Smooth muscle cell (in vitro differentiated cells): ENCODE data around the gene CDC42BPB. TPM values are rescaled to one million over a fixed set of nuclear protein-coding genes. Genes with fewer than 3 reads are reported as not detected.

ENCODE experiments used
- DNase-seq: peaks from one replicate; lab custom pipeline; 2025; ENCODE audit not compliant: unreplicated experiment; lab: John Stamatoyannopoulos, UW
- H2AFZ ChIP-seq: fragments of 200-600 bp; sonication (generic); 2 replicates; pipeline ENCODE4 v1.6.0; 2016; ENCODE audit warnings: antibody characterized with exemption, low read depth, mild to moderate bottlenecking
- H3F3A ChIP-seq: fragments of 200-600 bp; sonication (generic); 2 replicates; pipeline ENCODE4 v1.6.0; 2017; ENCODE audit warnings: antibody characterized with exemption, low read depth
- H3K27ac ChIP-seq: fragments of 200-600 bp; sonication (generic); 2 replicates; pipeline ENCODE4 v1.5.1; 2016; ENCODE audit warnings: low read depth, mild to moderate bottlenecking
- H3K27me3 ChIP-seq: fragments of 200-600 bp; sonication (generic); 2 replicates; pipeline ENCODE4 v1.6.1; 2016; ENCODE audit warnings: low read depth, mild to moderate bottlenecking
- H3K36me3 ChIP-seq: fragments of 200-600 bp; sonication (generic); 2 replicates; pipeline ENCODE4 v1.5.1; 2016; ENCODE audit warnings: low read depth
- H3K4me1 ChIP-seq: fragments of 200-600 bp; sonication (generic); 2 replicates; pipeline ENCODE4 v1.5.1; 2016; ENCODE audit warnings: low read depth
- H3K4me2 ChIP-seq: fragments of 200-600 bp; sonication (generic); 2 replicates; pipeline ENCODE4 v1.6.0; 2016; ENCODE audit warnings: mild to moderate bottlenecking
- H3K4me3 ChIP-seq: fragments of 200-600 bp; sonication (generic); 2 replicates; pipeline ENCODE4 v1.5.1; 2016; ENCODE audit warnings: mild to moderate bottlenecking
- H3K79me2 ChIP-seq: fragments of 200-600 bp; sonication (generic); 2 replicates; pipeline ENCODE4 v1.6.0; 2016; ENCODE audit warnings: low read depth, mild to moderate bottlenecking
- H3K9ac ChIP-seq: fragments of 200-600 bp; sonication (generic); 2 replicates; pipeline ENCODE4 v1.6.0; 2016; ENCODE audit warnings: low read depth
- H3K9me3 ChIP-seq: fragments of 200-600 bp; sonication (generic); replicated peaks from 2 replicates; pipeline ENCODE4 v1.5.1; 2016; ENCODE audit warnings: low read depth
- H4K20me1 ChIP-seq: fragments of 200-600 bp; sonication (generic); 2 replicates; pipeline ENCODE4 v1.6.0; 2016; ENCODE audit warnings: low read depth
- CTCF ChIP-seq: fragments of 200-600 bp; sonication (generic); IDR thresholded peaks from 2 replicates; pipeline ENCODE4 v1.5.1; 2017; ENCODE audit warnings: borderline replicate concordance, mild to moderate bottlenecking, antibody characterized with exemption; ENCODE audit not compliant: insufficient read depth, poor library complexity, severe bottlenecking
- WGBS: methylation state at CpG from one replicate; pipeline ENCODE4 v1.1.7; 2016; ENCODE audit warnings: low lambda C conversion rate; 5-methylcytosine and 5-hydroxymethylcytosine counted together
- polyA plus RNA-seq: library from polyadenylated mRNA; unstranded; fragments of >200 nt; fragmentation: Nextera tagmentation; extraction: Ambion mirVana; gene quantifications from 2 replicates; pipeline ENCODE4 v1.2.1, GENCODE V29; 2016
- total RNA-seq: library from RNA; depleted of rRNA; stranded (reverse); fragments of >200 nt; gene quantifications from 2 replicates; pipeline ENCODE4 v1.2.3, GENCODE V29; 2014

Gene CDC42BPB
- total and polyA plus RNA-seq, 2 experiments from 2014 or later = 11.3 to 71.2 TPM

DNA sequence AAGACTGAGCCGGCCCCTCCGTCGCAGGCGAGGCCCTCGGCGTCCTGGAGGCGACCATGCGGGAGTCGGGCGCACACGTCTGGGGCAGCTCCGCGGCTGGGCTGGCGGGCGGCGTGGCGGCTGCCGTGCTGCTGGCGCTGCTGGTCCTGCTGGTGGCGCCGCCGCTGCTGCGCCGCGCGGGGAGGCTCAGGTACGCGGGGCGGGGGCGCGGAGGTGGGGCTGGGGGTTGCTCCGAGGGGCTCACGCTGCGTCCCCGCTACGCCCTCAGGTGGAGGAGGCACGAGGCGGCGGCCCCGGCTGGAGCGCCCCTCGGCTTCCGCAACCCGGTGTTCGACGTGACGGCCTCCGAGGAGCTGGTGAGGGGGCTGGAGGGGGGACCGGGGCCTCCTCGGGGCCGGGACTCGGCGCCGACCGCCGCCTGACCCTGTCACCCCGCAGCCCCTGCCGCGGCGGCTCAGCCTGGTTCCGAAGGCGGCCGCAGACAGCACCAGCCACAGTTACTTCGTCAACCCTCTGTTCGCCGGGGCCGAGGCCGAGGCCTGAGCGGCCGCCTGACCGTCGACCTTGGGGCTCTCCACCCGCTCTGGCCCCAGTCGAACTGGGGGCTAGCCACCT is 127.1 kb downstream of the CDC42BPB start:
- Histone ChIP-seq H3K9me3 (no peaks in the 10 kb centered on the region), H3K4me1 (peaks cover 13% of the 10 kb centered on the region), H3K27me3 (peaks cover 54% of the 10 kb centered on the region), H2AFZ (no peak overlapping the region), H4K20me1 (peaks cover 54% of the 10 kb centered on the region), H3K4me3 (peak overlapping the region; percentile 58), H3K4me2 (peak overlapping the region; percentile 96), H3K79me2 (no peaks in the 10 kb centered on the region), H3K36me3 (no peaks in the 10 kb centered on the region), H3F3A (peaks cover 9% of the 10 kb centered on the region), H3K27ac (no peak overlapping the region), H3K9ac (no peak overlapping the region)
- WGBS = 10% methylated on average over 14 of the region's 74 CpGs
- DNase-seq = no peak
- no peak for TF ChIP-seq CTCF

DNA sequence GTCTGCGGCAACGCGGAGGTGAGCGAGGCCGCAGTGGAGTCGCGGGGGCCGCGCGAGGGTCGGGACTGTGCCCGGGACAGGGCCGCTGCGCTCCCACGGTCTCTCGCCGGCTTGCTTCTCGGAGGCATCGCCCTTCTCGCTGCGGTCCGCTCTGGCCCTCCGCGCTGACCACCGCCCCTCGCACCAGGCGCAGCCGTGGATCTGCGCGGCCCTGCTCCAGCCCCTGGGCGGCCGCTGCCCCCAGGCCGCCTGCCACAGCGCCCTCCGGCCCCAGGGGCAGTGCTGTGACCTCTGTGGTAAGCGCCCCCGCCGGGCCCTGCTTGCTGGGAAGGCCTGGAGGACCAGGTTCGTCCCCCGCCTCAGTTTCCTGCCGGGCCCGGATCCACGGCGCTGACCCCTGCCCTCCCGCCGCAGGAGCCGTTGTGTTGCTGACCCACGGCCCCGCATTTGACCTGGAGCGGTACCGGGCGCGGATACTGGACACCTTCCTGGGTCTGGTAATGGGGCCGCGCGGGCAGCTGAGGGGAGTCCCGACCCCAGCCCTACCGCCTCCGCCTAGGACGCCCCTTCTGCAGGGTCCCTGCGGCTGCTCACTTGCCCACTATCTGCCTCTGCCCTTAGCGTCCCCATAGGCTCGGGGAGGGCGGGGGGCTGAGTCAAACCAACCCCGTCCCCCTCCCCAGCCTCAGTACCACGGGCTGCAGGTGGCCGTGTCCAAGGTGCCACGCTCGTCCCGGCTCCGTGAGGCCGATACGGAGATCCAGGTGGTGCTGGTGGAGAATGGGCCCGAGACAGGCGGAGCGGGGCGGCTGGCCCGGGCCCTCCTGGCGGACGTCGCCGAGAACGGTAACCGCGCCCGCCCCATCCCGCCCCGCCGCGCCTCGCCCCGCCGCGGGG is 127.9 kb downstream of the CDC42BPB start:
- Histone ChIP-seq H3K4me3 (peak overlapping the region; percentile 58), H3K9me3 (no peaks in the 10 kb centered on the region), H2AFZ (no peak overlapping the region), H3K79me2 (no peaks in the 10 kb centered on the region), H4K20me1 (peaks cover 47% of the 10 kb centered on the region), H3K4me2 (peak overlapping the region; percentile 96), H3K4me1 (peaks cover 13% of the 10 kb centered on the region), H3K27me3 (peaks cover 62% of the 10 kb centered on the region), H3K27ac (no peak overlapping the region), H3K9ac (no peak overlapping the region), H3F3A (peaks cover 9% of the 10 kb centered on the region), H3K36me3 (no peaks in the 10 kb centered on the region)
- DNase-seq = no peak
- WGBS = 7% methylated on average over 80 of the region's 94 CpGs
- TF ChIP-seq CTCF = no peak

DNA sequence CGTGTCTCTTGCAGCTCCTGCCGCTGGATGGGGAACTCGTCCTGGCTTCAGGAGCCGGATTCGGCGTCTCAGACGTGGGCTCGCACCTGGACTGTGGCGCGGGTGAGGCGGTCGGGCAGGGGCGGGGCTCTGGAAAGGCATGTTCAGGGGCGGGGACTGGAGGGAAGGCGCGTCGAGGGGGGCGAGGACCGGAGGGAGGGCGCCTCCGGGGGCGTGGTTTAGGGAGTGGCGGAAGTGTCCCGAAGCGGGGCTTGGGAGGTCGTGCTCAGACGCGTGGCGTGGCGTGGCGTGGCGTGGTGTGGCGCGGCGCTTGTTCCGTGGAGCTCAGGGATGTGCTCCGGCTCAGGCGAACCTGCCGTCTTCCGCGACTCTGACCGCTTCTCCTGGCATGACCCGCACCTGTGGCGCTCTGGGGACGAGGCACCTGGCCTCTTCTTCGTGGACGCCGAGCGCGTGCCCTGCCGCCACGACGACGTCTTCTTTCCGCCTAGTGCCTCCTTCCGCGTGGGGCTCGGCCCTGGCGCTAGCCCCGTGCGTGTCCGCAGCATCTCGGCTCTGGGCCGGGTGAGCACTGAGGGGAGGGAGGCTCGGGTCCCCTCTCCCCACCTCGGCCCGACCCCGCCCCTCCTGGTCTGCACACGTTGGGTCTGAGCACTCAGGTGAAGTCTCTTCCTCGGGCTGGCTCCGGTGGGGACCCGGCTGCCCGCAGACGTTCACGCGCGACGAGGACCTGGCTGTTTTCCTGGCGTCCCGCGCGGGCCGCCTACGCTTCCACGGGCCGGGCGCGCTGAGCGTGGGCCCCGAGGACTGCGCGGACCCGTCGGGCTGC is 128.7 kb downstream of the CDC42BPB start:
- H3K27ac ChIP-seq = no peak overlapping the region
- DNase-seq = no peak
- 3% methylated on average over 73 of the region's 94 CpGs for WGBS

More for the DNA sequence above, 128.7 kb downstream of the CDC42BPB start:
- H3K4me2 ChIP-seq = peak overlapping the region; percentile 96
- H3K27me3 ChIP-seq = peaks cover 70% of the 10 kb centered on the region
- peak overlapping the region; percentile 22 for H3K9ac ChIP-seq
- no peaks in the 10 kb centered on the region for H3K36me3 ChIP-seq
- H3K79me2 ChIP-seq = no peaks in the 10 kb centered on the region
- no peaks in the 10 kb centered on the region for H3K9me3 ChIP-seq
- TF ChIP-seq CTCF = no peak
- H3F3A ChIP-seq = peaks cover 9% of the 10 kb centered on the region
- peak overlapping the region; percentile 58 for H3K4me3 ChIP-seq
- H3K4me1 ChIP-seq = peaks cover 13% of the 10 kb centered on the region
- peaks cover 38% of the 10 kb centered on the region for H4K20me1 ChIP-seq
- no peak overlapping the region for H2AFZ ChIP-seq
